Measurements from ENCODE around the gene UBE2Z. TPM values are rescaled to one million over a fixed set of nuclear protein-coding genes. Genes with fewer than 3 reads are reported as not detected.

The UBE2Z gene
- total RNA-seq, 1 experiment from 2014 or later = 131 TPM

- no peak for ATAC-seq
- intact Hi-C loops (cut with micrococcal nuclease) = no loop called here
- H3K4me2 ChIP-seq (ENCODE audit: low read length) = peak overlapping the region; percentile 23; the same call in 1 of the 2 replicates
Observed at GRCh38 chr17:48952904-48953303, 44.7 kb downstream of the UBE2Z start.

GRCh38 chr17:48954300-48954755 is 46.1 kb downstream of the UBE2Z start:
- Histone ChIP-seq H3K9me3 (ENCODE audit: low read length) (no peaks in the 10 kb centered on the region), H4K20me1 (ENCODE audit: low read length) (no peaks in the 10 kb centered on the region), H3K27ac (ENCODE audit: low read length) (no peak overlapping the region), H2AFZ (ENCODE audit: low read length) (peak overlapping the region; percentile 51), H3K9ac (ENCODE audit: low read length) (no peak overlapping the region), H3K79me2 (ENCODE audit: low read length) (no peaks in the 10 kb centered on the region), H3K36me3 (ENCODE audit: low read depth, low read length) (no peaks in the 10 kb centered on the region), H3K27me3 (ENCODE audit: low read length) (no peaks in the 10 kb centered on the region), H3K4me3 (ENCODE audit: low read length) (no peak overlapping the region), H3K4me1 (ENCODE audit: insufficient read depth, low read length) (peaks cover 4% of the 10 kb centered on the region; the same call in 1 of the 2 replicates), H3K9me2 (replicated peaks; ENCODE audit: low read length) (no peaks in the 10 kb centered on the region), H3K4me2 (ENCODE audit: low read length) (peak overlapping the region; percentile 7), H3F3A (ENCODE audit: low read length, unreplicated experiment) (no peaks in the 10 kb centered on the region)
- POLR2A ChIA-PET (ENCODE audit: unreplicated experiment) = interaction anchor here (0.6 kb wide), 1 partner anchor 307 kb away, joined by 4 read pairs; no protein-coding TSS in a partner anchor
- DNase-seq (peak; percentile 81), ATAC-seq (peak; percentile 97)
- peak; percentile 92 for TF ChIP-seq CTCF (conservative IDR thresholded peaks at IDR 0.05; ENCODE audit: low read depth, low read length)
- no peak for TF ChIP-seq EZH2 (IDR thresholded peaks at IDR 0.05; ENCODE audit: low read length, unreplicated experiment)
- CTCF ChIA-PET = interaction anchor here (0.6 to 2.8 kb wide), 5 partner anchors 10 to 280 kb away, joined by 3 to 34 read pairs (median 3); partner anchors contain the start of gene SNF8
- BruUV-seq (replicated peaks) = no TSS peak
- intact Hi-C loops (cut with micrococcal nuclease) = loop anchor here (1.0 kb wide), 2 partner anchors 78 to 273 kb away; no protein-coding TSS in a partner anchor

More at GRCh38 chr17:48952904-48953303, 44.7 kb downstream of the UBE2Z start:
- no peaks in the 10 kb centered on the region for H4K20me1 ChIP-seq (ENCODE audit: low read length)
- no peaks in the 10 kb centered on the region for H3K36me3 ChIP-seq (ENCODE audit: low read depth, low read length)
- BruUV-seq (replicated peaks) = no TSS peak
- no peaks in the 10 kb centered on the region for H3K9me2 ChIP-seq (replicated peaks; ENCODE audit: low read length)
- TF ChIP-seq EZH2phosphoT487 (IDR thresholded peaks at IDR 0.05; ENCODE audit: borderline replicate concordance, low read length) = no peak
- no peak for TF ChIP-seq EZH2 (IDR thresholded peaks at IDR 0.05; ENCODE audit: low read length, unreplicated experiment)
- TF ChIP-seq CTCF (conservative IDR thresholded peaks at IDR 0.05; ENCODE audit: low read depth, low read length) = no peak
- no peaks in the 10 kb centered on the region for H3K79me2 ChIP-seq (ENCODE audit: low read length)
- H3K27ac ChIP-seq (ENCODE audit: low read length) = no peak overlapping the region
- no peak overlapping the region for H3K9ac ChIP-seq (ENCODE audit: low read length)
- H3F3A ChIP-seq (ENCODE audit: low read length, unreplicated experiment) = no peaks in the 10 kb centered on the region
- CTCF ChIA-PET = interaction anchor here (2.8 kb wide), 1 partner anchor 80 kb away, joined by 34 read pairs; no protein-coding TSS in a partner anchor
- peak overlapping the region; percentile 70 for H2AFZ ChIP-seq (ENCODE audit: low read length)
- H3K27me3 ChIP-seq (ENCODE audit: low read length) = no peaks in the 10 kb centered on the region
- POLR2A ChIA-PET (ENCODE audit: unreplicated experiment) = no interaction called here
- H3K4me1 ChIP-seq (ENCODE audit: insufficient read depth, low read length) = peaks cover 4% of the 10 kb centered on the region; the same call in 1 of the 2 replicates
- no peak overlapping the region for H3K4me3 ChIP-seq (ENCODE audit: low read length)
- DNase-seq = no peak
- H3K9me3 ChIP-seq (ENCODE audit: low read length) = no peaks in the 10 kb centered on the region

GRCh38 chr17:48960834-48961515 is 52.8 kb downstream of the UBE2Z start:
- Histone ChIP-seq H3K4me3 (ENCODE audit: low read length) (peak overlapping the region; percentile 33; the same call in 1 of the 2 replicates), H3K9me3 (ENCODE audit: low read length) (no peaks in the 10 kb centered on the region), H4K20me1 (ENCODE audit: low read length) (no peaks in the 10 kb centered on the region), H3K4me1 (ENCODE audit: insufficient read depth, low read length) (peaks cover 16% of the 10 kb centered on the region), H2AFZ (ENCODE audit: low read length) (peak overlapping the region; percentile 77), H3K9ac (ENCODE audit: low read length) (no peak overlapping the region), H3K27ac (ENCODE audit: low read length) (no peak overlapping the region), H3K4me2 (ENCODE audit: low read length) (peak overlapping the region; percentile 76), H3F3A (ENCODE audit: low read length, unreplicated experiment) (no peaks in the 10 kb centered on the region), H3K79me2 (ENCODE audit: low read length) (no peaks in the 10 kb centered on the region), H3K27me3 (ENCODE audit: low read length) (no peaks in the 10 kb centered on the region), H3K9me2 (replicated peaks; ENCODE audit: low read length) (no peaks in the 10 kb centered on the region), H3K36me3 (ENCODE audit: low read depth, low read length) (no peaks in the 10 kb centered on the region)
- intact Hi-C loops (cut with micrococcal nuclease) = no loop called here
- no TSS peak for BruUV-seq (replicated peaks)
- POLR2A ChIA-PET (ENCODE audit: unreplicated experiment) = interaction anchor here (0.6 kb wide), 1 partner anchor 51 kb away, joined by 3 read pairs; no protein-coding TSS in a partner anchor
- CTCF ChIA-PET = interaction anchor here (0.8 kb wide), 1 partner anchor 77 kb away, joined by 3 read pairs; no protein-coding TSS in a partner anchor
- no peak for DNase-seq
- TF ChIP-seq EZH2phosphoT487 (IDR thresholded peaks at IDR 0.05; ENCODE audit: borderline replicate concordance, low read length) = no peak
- TF ChIP-seq CTCF (conservative IDR thresholded peaks at IDR 0.05; ENCODE audit: low read depth, low read length) = no peak
- no peak for TF ChIP-seq EZH2 (IDR thresholded peaks at IDR 0.05; ENCODE audit: low read length, unreplicated experiment)
- ATAC-seq = peak; percentile 43

All from PC-3 (cell line).